Omental fat pad (tissue), 4 donors: ENCODE results near the gene NDUFS3. TPM values are rescaled to one million over a fixed set of nuclear protein-coding genes. Genes with fewer than 3 reads are reported as not detected.
"Not testable (repeated sequence)": the region's sequence is repeated elsewhere in the genome, so short reads cannot be mapped to it uniquely, and the experiment has no call there.

Source experiments
- ATAC-seq: fragments of 150-250 bp; one replicate; pipeline ENCODE4 v1.9.1; 2016; ENCODE audit warnings: mild to moderate bottlenecking, moderate library complexity; ENCODE audit not compliant: low FRiP score
- DNase-seq: peaks from one replicate; pipeline ENCODE4 v3.0.0-alpha.2; 2019; ENCODE audit warnings: low spot score
- CTCF ChIP-seq, 3 donors: fragments of 450-650 bp; IDR thresholded peaks; one replicate each; pipeline ENCODE4 v1.5.1; 2016 to 2017; ENCODE audit warnings: antibody characterized with exemption in 3 of 3, mild to moderate bottlenecking in 3 of 3, moderate library complexity in 2 of 3
- total RNA-seq, 4 donors: library from RNA; depleted of rRNA; stranded (reverse); fragments of >200 nt; gene quantifications; one replicate each; pipeline ENCODE4 v1.1.0, GENCODE V29; 2016

NDUFS3 gene
- total RNA-seq, 4 donors from 2014 or later = 46.4 to 51.9 (median 48.6) TPM

GRCh38 chr11:47534704-47535251 is 44.1 kb upstream of the NDUFS3 start:
- no peak for TF ChIP-seq CTCF (IDR thresholded peaks at IDR 0.05)
- DNase-seq = no peak
- ATAC-seq = no peak

GRCh38 chr11:47536915-47537314 is 42.0 kb upstream of the NDUFS3 start:
- ATAC-seq = no peak
- no peak for TF ChIP-seq CTCF (IDR thresholded peaks at IDR 0.05)
- no peak for DNase-seq

GRCh38 chr11:47538741-47539565 is 39.9 kb upstream of the NDUFS3 start:
- no peak for TF ChIP-seq CTCF (IDR thresholded peaks at IDR 0.05)
- DNase-seq = no peak
- no peak for ATAC-seq

GRCh38 chr11:47539681-47540039 is 39.2 kb upstream of the NDUFS3 start:
- no peak for TF ChIP-seq CTCF (IDR thresholded peaks at IDR 0.05)
- ATAC-seq = no peak

GRCh38 chr11:47541070-47541469 is 37.8 kb upstream of the NDUFS3 start:
- ATAC-seq = no peak
- TF ChIP-seq CTCF (IDR thresholded peaks at IDR 0.05) = no peak

More at GRCh38 chr11:47539681-47540039, 39.2 kb upstream of the NDUFS3 start:
- no peak for DNase-seq

GRCh38 chr11:47545298-47545697 is 33.6 kb upstream of the NDUFS3 start:
- TF ChIP-seq CTCF (IDR thresholded peaks at IDR 0.05) = no peak
- no peak for DNase-seq
- no peak for ATAC-seq

More at GRCh38 chr11:47541070-47541469, 37.8 kb upstream of the NDUFS3 start:
- no peak for DNase-seq

- DNase-seq, ATAC-seq: not testable (repeated sequence)
These were observed 32.6 kb upstream of the NDUFS3 start for GRCh38 chr11:47546274-47546673.
